Measurements from ENCODE around the gene PDE3A. TPM values are rescaled to one million over a fixed set of nuclear protein-coding genes. Genes with fewer than 3 reads are reported as not detected.

Gene PDE3A
- total RNA-seq, 1 experiment from 2014 or later, result 19.9 TPM

DNA sequence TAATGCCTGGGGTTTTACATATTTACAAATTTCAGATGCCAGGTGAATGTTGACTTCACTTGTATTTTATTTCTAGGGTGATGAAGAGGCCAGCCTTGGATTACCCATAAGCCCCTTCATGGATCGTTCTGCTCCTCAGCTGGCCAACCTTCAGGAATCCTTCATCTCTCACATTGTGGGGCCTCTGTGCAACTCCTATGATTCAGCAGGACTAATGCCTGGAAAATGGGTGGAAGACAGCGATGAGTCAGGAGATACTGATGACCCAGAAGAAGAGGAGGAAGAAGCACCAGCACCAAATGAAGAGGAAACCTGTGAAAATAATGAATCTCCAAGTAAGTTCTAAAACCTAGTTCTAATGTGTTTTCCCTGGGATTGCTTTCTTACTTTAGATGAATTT, 285.5 kb downstream of the PDE3A start:
- Mint-ChIP-seq H3K4me3 (ENCODE audit: low read depth, unreplicated experiment) (no peak overlapping the region), H3K27ac (ENCODE audit: unreplicated experiment) (no peak overlapping the region), H3K36me3 (ENCODE audit: insufficient read depth, unreplicated experiment) (no peaks in the 10 kb centered on the region), H3K4me1 (ENCODE audit: low read depth, unreplicated experiment) (no peaks in the 10 kb centered on the region), H3K27me3 (ENCODE audit: unreplicated experiment) (no peaks in the 10 kb centered on the region), H3K9me3 (ENCODE audit: low read depth, unreplicated experiment) (no peaks in the 10 kb centered on the region)
- no TSS peak for BruUV-seq (replicated peaks)
- TF ChIP-seq, protein P1, sequence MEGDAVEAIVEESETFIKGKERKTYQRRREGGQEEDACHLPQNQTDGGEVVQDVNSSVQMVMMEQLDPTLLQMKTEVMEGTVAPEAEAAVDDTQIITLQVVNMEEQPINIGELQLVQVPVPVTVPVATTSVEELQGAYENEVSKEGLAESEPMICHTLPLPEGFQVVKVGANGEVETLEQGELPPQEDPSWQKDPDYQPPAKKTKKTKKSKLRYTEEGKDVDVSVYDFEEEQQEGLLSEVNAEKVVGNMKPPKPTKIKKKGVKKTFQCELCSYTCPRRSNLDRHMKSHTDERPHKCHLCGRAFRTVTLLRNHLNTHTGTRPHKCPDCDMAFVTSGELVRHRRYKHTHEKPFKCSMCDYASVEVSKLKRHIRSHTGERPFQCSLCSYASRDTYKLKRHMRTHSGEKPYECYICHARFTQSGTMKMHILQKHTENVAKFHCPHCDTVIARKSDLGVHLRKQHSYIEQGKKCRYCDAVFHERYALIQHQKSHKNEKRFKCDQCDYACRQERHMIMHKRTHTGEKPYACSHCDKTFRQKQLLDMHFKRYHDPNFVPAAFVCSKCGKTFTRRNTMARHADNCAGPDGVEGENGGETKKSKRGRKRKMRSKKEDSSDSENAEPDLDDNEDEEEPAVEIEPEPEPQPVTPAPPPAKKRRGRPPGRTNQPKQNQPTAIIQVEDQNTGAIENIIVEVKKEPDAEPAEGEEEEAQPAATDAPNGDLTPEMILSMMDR (IDR thresholded peaks at IDR 0.05; ENCODE audit: unreplicated experiment), result no peak
- DNase-seq, result no peak
- intact Hi-C loops (cut with micrococcal nuclease; ENCODE audit: unreplicated experiment), result no loop called here
- CTCF ChIA-PET, result no interaction called here

DNA sequence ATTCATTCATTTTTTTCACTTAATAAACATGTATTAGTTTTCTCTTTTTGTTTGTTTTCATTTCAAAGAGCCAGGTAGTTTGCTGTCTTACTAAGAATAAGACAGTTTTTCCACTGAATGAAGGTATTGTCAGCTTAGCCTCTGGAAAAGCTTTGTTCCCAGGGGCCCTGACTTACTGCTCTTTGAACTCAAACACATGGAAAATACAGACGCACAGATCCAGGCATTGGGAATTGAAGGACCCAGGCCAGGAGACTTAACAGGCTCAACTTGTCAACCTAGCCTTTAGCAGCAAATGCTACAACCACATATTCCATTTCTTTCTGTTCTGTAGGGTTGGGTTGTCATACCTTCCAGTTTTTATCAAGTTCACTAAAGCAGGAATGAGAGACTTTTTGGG, 288.3 kb downstream of the PDE3A start:
- TF ChIP-seq, protein P1 (IDR thresholded peaks at IDR 0.05; ENCODE audit: unreplicated experiment), result no peak
- Mint-ChIP-seq H3K4me1 (ENCODE audit: low read depth, unreplicated experiment) (no peaks in the 10 kb centered on the region), H3K27ac (ENCODE audit: unreplicated experiment) (no peak overlapping the region), H3K27me3 (ENCODE audit: unreplicated experiment) (no peaks in the 10 kb centered on the region), H3K9me3 (ENCODE audit: low read depth, unreplicated experiment) (peaks cover 9% of the 10 kb centered on the region), H3K4me3 (ENCODE audit: low read depth, unreplicated experiment) (no peak overlapping the region), H3K36me3 (ENCODE audit: insufficient read depth, unreplicated experiment) (no peaks in the 10 kb centered on the region)
- BruUV-seq (replicated peaks), result no TSS peak
- CTCF ChIA-PET, result no interaction called here
- intact Hi-C loops (cut with micrococcal nuclease; ENCODE audit: unreplicated experiment), result no loop called here
- DNase-seq, result no peak

DNA sequence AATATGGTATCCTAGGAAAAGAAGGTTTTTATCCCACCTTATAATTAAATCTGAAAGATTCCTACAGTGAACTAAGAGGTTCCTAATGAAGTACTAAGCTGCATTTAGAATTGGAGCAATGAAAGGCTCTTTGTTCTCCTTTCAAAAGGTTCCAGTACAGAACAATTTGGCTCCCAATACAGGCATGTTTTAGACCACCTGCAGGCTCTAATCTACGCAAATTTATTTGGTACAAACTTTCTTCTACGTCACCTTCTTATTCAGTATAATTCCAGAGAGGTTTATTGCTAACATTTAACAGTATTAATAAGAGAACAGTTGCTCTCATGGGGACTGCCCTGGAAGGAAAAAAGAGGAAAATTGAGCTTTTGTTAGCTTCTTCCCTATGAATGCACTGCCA, 289.2 kb downstream of the PDE3A start:
- TF ChIP-seq, protein P1 (IDR thresholded peaks at IDR 0.05; ENCODE audit: unreplicated experiment), result no peak
- CTCF ChIA-PET, result no interaction called here
- H3K9me3 Mint-ChIP-seq (ENCODE audit: low read depth, unreplicated experiment), result peaks cover 9% of the 10 kb centered on the region
- intact Hi-C loops (cut with micrococcal nuclease; ENCODE audit: unreplicated experiment), result no loop called here
- BruUV-seq (replicated peaks), result no TSS peak
- H3K27ac Mint-ChIP-seq (ENCODE audit: unreplicated experiment), result no peak overlapping the region
- H3K36me3 Mint-ChIP-seq (ENCODE audit: insufficient read depth, unreplicated experiment), result no peaks in the 10 kb centered on the region
- H3K4me3 Mint-ChIP-seq (ENCODE audit: low read depth, unreplicated experiment), result no peak overlapping the region
- DNase-seq, result no peak
- no peaks in the 10 kb centered on the region for H3K4me1 Mint-ChIP-seq (ENCODE audit: low read depth, unreplicated experiment)
- no peaks in the 10 kb centered on the region for H3K27me3 Mint-ChIP-seq (ENCODE audit: unreplicated experiment)

DNA sequence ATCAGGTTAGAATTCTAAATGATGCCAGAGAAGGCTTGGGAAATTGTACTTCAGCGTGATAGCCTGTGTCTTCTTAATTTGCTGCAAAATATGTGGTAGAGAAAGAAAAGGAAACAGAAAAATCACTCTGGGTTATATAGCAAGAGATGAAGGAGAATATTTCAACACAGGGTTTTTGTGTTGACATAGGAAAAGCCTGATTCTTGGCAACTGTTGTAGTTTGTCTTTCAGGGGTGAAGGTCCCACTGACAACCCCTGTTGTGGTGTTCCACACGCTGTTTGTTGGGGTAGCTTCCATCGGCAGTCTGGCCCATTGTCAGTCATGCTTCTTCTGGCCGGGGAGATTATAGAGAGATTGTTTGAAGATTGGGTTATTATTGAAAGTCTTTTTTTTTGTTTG, 313.0 kb downstream of the PDE3A start:
- Mint-ChIP-seq H3K27me3 (ENCODE audit: unreplicated experiment) (no peaks in the 10 kb centered on the region), H3K4me1 (ENCODE audit: low read depth, unreplicated experiment) (no peaks in the 10 kb centered on the region), H3K36me3 (ENCODE audit: insufficient read depth, unreplicated experiment) (no peaks in the 10 kb centered on the region), H3K4me3 (ENCODE audit: low read depth, unreplicated experiment) (no peak overlapping the region), H3K9me3 (ENCODE audit: low read depth, unreplicated experiment) (no peaks in the 10 kb centered on the region), H3K27ac (ENCODE audit: unreplicated experiment) (no peak overlapping the region)
- DNase-seq, result no peak
- no TSS peak for BruUV-seq (replicated peaks)
- TF ChIP-seq, protein P1 (IDR thresholded peaks at IDR 0.05; ENCODE audit: unreplicated experiment), result no peak
- CTCF ChIA-PET, result interaction anchor here (0.7 kb wide), 1 partner anchor 1598 kb away, joined by 14 read pairs; no protein-coding TSS in a partner anchor
- intact Hi-C loops (cut with micrococcal nuclease; ENCODE audit: unreplicated experiment), result no loop called here
